Erythroblast (primary cell): ENCODE results near the gene CD6.

Experiments
- GATA1 ChIP-seq: IDR thresholded peaks from 2 replicates; pipeline ENCODE4 v1.6.1; 2011; ENCODE audit warnings: low read depth, mild to moderate bottlenecking, control low read depth, low read length, moderate library complexity
- POLR2A ChIP-seq: IDR thresholded peaks from 2 replicates; pipeline ENCODE4 v1.6.1; 2011; ENCODE audit warnings: mild to moderate bottlenecking, low read length

GRCh38 chr11:60951606-60951903, 19.9 kb upstream of the CD6 start:
- TF ChIP-seq POLR2A (no peak), GATA1 (no peak)
